ENCODE measurements around the gene CHD9.

DNA sequence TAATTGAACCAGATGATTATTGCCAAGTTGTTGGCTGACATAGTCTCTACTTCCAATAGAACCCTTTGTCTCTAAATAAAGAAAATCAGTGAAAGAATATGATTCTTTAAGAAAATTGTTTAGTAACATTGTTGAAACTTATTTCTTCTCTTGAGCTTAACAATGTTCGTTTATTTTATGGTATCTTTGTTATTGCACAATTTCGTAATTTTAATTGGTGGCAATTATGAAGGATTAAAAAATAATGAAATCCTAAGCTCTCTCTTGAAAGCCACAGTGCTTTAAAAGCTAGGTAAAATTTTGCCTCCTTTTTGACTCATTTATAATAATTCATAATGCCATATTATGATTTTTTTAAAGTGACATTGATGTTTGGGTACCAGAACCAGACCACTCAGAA, 230.4 kb downstream of the CHD9 start:
- TF ChIP-seq, protein P1, sequence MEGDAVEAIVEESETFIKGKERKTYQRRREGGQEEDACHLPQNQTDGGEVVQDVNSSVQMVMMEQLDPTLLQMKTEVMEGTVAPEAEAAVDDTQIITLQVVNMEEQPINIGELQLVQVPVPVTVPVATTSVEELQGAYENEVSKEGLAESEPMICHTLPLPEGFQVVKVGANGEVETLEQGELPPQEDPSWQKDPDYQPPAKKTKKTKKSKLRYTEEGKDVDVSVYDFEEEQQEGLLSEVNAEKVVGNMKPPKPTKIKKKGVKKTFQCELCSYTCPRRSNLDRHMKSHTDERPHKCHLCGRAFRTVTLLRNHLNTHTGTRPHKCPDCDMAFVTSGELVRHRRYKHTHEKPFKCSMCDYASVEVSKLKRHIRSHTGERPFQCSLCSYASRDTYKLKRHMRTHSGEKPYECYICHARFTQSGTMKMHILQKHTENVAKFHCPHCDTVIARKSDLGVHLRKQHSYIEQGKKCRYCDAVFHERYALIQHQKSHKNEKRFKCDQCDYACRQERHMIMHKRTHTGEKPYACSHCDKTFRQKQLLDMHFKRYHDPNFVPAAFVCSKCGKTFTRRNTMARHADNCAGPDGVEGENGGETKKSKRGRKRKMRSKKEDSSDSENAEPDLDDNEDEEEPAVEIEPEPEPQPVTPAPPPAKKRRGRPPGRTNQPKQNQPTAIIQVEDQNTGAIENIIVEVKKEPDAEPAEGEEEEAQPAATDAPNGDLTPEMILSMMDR (IDR thresholded peaks at IDR 0.05), result no peak
- TF ChIP-seq POLR2A (IDR thresholded peaks at IDR 0.05), result no peak
